GM21526 (cell line): ENCODE measurements around the gene HSD11B2.

Experiments used
- ATAC-seq: cut with Tn5 transposase; IDR thresholded peaks from one replicate; pipeline ENCODE4 v1.9.1; 2021; ENCODE audit warnings: moderate library complexity; ENCODE audit not compliant: unreplicated experiment, low FRiP score

Gene HSD11B2

GRCh38 chr16:67430977-67431774, at the start of gene HSD11B2:
Gene HSD11B2 (plus strand): TSS chr16:67431121. CDS start chr16:67431249, 128 bp downstream.
- ATAC-seq = no peak

- ATAC-seq = no peak
Measured at GRCh38 chr16:67383284-67383683, 47.6 kb upstream of the HSD11B2 start.

DNA sequence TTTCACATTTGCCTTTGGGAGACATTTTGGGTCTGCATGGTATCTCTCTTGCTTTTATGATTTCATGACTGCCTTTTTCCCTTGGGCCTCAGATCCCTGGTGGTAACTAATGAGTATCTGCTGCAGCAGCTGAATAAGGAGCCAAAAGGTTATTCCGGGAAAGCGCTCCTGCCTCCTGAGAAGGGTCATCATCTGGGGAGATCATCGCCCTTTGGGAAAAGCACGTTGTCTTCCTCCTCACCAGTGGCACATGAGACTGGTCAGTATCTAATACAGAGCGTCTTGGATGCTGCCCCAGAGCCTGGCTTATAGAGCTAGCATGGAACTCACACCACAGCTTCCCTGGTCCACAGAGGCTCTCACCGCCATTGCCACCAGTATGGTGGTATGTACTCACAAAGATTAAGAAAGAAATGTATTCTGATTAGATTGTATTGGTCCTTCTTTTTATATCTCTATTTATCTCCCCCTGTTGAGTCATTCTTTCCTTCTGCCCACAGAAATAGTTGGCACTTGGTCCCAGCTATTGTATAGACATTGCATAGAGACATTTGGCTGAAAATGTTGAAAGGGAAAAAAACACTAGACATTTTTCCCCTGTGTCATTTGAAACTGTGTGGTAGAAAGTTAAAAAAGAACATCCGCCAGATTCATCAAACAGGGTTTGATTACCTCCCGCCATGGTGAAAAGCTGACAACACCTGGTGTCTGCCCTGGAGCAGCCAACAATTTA, 46.0 kb upstream of the HSD11B2 start:
- no peak for ATAC-seq

DNA sequence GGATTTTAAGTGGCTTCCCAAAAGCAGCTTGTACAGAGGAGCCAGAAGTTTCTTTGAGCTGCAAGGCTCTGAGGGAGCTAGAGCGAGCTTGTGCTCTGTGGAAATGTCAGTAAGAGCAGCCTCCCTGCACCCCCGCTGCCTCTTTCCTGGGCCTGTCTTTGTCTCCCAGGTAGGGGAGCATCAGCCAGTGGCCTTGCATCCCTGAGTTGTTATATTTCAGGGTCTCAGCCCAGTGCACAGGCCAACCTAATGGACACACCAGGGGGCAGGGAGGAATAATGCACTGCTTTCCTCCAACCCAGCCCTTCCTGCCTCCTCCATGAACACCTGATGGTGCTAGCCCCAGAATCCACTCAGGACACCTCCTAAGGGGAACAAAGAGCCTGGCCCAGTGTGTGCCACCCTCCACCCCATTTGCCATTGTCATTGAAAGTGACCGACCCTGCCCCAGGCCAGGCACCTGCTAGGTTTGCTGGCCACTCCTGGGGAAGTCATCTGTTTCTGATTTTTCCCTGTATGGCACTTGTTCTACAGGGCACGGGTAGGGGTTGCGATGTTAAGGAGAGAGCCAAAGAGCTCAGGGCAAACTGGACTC, 44.0 kb upstream of the HSD11B2 start:
- ATAC-seq = no peak

DNA sequence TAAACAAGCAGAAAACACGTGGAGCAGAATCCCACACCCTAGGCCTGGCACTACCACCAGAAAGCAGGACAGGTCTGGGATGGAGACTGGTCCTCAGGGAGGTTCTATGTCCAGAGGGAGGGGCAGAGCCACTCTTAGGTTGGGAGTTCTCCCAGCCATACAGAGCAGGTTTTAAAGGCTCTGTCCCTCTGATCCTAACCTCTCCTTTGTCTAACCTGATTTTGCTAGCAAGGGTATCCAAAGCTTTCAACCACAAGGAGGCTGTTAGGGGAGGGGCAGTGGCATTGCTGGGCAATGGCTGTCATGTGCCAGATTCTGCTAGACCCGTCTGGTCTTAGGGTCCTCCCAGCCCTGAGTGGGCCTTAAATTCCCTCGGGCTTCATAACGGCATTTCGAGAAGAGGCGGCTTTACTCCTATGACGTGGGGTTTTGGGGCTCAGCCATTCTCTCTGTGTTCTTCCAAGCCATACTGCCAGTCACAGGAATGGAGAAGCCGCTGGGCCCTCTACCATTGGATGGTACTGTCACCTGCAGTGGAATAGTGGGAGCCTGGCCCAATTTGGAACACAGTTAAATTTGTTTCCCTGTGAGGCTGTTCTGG, 43.3 kb upstream of the HSD11B2 start:
- ATAC-seq = no peak

GRCh38 chr16:67388191-67388590, 42.7 kb upstream of the HSD11B2 start:
- no peak for ATAC-seq

DNA sequence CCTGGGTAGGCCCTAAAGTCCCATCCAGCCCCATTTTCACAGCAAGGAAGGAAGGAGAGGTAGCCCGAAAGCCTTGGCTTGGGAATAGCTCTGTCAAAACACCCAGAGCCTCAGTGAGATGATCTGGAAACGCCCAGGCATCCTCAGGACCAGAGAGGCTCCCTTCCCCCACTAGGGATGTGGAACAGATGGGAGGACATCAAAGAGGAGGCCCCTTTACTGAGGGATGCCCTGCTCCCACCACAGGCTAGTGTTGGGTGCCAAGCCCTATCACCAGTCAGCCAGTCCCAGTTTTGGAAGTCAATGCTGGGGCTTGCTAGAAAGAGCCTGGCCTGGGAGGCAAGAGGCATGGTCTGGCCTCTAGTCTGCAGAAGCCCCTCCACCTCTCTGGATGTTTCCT, 42.3 kb upstream of the HSD11B2 start:
- ATAC-seq = no peak

GRCh38 chr16:67389911-67390815, 40.8 kb upstream of the HSD11B2 start:
- ATAC-seq = no peak

DNA sequence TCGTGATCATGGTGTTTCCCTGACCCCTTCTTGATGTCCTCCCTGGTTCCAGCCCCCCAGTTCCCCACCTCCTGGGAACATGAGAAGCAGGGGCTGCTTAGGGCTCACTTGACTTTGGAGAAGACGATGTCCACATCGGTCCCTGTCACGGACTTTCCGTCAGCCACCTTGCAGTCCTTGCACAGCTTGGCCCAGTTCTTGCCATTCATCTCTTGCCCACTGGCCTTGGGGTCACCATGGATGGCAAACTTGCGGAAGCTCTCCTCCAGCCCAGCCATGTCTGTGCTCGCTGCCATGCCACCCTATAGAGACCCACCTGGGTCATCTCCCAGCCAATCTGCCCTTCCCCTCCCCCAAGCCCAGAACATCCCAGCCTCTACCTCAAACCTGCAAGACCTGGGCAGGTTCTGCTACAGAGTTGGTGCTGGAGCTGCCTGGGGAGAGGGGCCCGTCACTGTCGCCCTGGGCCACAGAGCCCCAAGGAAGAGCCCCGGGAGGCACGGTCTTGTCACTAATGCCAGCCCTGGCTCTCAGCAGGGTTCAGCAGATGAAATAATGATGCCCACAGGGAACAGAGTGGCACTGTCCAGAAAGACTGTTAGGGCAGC, 40.0 kb upstream of the HSD11B2 start:
- ATAC-seq = no peak

DNA sequence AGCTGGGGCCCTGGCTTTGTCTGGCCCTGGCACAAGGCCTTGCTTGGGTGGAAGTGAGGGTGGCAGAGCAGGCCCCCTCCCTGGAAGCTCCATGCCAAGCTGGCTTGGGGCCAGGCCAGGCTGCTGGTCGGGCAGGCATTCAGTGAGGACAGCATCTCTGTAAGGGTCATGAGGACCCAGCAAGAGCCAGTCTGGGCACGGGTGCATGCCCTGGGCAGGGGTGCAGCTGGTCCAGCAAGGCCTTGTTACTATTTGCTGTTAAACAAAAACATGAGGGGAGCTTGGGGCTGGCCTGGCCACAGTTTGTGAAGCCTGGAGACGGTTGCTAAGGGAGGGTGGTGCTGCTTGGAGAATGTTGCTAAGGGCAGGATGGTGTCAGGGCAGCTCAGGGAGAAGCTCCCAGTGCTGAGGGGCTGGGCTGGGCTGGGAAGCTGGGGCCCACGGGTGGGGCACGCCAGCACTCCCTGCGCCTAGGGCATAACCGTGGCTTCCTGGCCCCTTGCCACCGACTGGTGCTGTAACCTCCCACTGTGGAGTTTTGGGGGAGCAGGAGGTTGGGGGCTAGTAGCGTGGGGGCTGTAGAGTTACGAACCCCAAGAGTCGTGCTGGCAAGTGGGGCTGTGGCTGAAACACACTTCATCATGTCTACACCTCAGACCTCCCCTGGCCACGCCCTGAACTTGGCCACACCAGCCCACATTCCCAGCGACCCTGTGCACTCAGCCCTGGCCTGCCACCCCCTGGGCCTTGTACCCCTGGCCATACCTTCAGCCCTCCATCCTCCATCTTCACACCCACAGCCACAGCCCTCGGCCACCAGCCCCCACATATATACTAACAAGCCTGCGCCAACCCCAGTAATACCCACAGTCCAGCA, 39.3 kb upstream of the HSD11B2 start:
- ATAC-seq = no peak

- ATAC-seq = no peak
Measured at GRCh38 chr16:67392301-67393059, 38.4 kb upstream of the HSD11B2 start.

DNA sequence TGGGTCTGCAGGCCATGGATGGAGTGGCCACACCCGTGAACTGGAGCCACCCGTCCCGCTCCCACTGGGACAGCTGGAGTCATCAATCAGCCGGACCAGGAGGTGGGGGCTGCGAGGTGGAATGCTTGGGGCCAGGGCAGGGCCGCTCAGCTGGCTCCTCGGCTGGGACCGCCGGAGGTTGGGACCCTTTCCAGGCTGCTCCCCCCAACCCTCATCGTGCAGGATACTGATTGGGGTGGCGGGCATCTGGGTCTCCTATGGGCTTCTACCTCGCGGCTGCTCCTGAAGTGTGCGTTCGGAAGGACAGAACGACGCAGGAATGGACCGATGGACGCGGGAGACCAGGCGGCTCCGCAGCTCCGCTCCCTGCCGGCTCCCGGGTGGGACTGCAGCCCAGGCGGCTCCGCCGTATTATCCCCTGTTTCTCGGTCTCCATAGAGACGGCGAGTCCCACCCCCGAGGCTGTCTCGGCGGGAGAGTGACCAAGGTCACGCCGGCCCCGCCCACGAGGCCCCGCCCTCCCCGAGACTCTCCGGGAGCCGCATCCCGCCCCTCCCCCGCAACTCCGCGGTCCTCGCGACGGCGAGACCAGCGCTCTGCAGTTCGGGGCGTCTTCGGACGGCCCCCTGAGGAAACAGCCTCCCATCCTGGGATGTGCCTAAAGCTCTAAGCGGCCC, 37.7 kb upstream of the HSD11B2 start, which contains the start of gene TPPP3:
TPPP3 (minus strand) TSS at position 388 of the 677 bp plus-strand sequence. CDS start 2,387 bp downstream, outside the sequence.
- no peak for ATAC-seq

DNA sequence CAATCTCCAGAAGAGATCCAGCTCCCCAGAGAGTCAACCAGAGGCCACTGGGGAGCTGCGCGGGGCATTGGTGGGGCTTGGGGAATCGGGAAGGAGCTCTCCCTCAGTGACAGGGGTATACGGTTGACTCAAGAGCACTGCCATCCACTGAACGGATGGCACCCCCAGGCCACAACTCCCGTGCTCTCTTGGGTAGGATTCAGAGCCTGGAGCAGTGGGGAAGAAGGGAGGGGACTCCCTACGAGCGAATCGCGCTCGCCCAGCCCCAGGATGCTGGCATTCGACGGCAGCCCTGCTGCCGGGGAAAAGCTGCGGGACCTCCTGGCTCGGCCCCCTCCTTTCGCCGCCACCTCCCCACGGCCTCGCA, 37.1 kb upstream of the HSD11B2 start:
- ATAC-seq = no peak

GRCh38 chr16:67394155-67395104, 36.5 kb upstream of the HSD11B2 start:
- no peak for ATAC-seq

GRCh38 chr16:67395105-67395457, 35.8 kb upstream of the HSD11B2 start:
- ATAC-seq = no peak

DNA sequence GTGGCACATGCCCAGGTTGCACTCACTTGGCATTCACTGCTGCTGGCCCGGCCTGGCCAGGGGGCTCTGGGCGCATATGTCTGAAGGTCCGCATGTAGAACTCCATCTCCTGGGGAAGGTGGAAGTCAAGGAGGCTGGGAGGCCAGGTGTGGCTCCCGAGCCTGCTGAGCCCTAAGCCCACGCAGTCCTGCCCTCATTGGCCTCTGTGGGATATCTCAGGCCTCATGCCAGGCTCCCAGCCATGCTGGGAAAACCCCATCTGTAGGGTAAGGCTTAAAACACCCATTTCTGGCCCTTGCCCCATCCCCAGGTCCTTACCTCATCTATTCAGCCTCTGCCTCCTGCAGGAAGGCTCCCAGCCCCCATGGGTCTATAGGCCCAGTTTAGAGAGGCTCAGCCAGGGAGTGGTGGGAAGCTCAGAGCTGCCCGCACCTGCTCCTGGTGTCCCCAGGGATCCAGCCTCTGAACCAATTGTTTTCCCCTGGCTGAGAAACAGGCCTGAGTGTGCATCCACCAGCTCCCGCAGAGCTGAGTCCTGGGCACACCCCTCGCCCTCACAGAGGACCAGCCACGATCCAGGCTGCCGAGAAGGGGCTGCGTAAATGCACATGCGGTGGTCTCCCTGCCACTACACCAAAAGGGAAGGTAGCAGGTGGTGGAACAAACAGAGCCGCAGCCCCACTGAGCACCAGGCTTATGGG, 35.3 kb upstream of the HSD11B2 start:
- no peak for ATAC-seq
